GM12891 (cell line): ENCODE results near the gene GJA10.

Experiments used
- PAX5 ChIP-seq: IDR thresholded peaks from 2 replicates; pipeline ENCODE4 v1.6.1; 2011; ENCODE audit warnings: low read length, moderate library complexity, mild to moderate bottlenecking; ENCODE audit not compliant: insufficient read depth, severe bottlenecking
- POLR2A ChIP-seq: IDR thresholded peaks from 2 replicates; pipeline ENCODE4 v1.6.1; 2011; ENCODE audit warnings: low read depth, low read length, control low read depth
- POLR2AphosphoS5 ChIP-seq: IDR thresholded peaks from 2 replicates; pipeline ENCODE4 v1.6.1; 2011; ENCODE audit warnings: low read depth, low read length, control low read depth
- POU2F2 ChIP-seq: IDR thresholded peaks from 2 replicates; pipeline ENCODE4 v1.6.1; 2011; ENCODE audit warnings: low read depth, mild to moderate bottlenecking, control low read depth, low read length, moderate library complexity
- SPI1 ChIP-seq: IDR thresholded peaks from 2 replicates; pipeline ENCODE4 v1.6.1; 2011; ENCODE audit warnings: low read depth, low read length, control low read depth
- TAF1 ChIP-seq: IDR thresholded peaks from 2 replicates; pipeline ENCODE4 v1.6.1; 2011; ENCODE audit warnings: low read depth, low read length, control low read depth

DNA sequence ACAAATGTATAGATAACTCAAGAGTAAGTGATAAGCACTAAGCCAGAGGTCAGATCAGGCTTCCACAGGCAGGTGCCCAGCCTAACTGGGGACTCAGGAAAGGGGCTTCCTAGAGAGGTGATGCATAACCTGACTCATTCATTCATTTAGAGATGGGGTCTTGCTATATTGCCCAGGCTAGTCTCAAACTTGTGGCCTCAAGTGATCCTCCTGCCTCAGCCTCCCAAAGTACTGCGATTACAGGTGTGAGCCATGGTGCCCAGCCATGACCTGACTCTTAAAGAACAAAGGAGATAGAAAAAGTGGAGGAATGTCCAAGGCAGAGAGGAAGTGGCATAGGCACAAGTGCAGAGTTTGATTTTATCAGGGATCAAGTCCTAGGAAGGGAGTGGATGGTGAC, 41.9 kb downstream of the GJA10 start:
- TF ChIP-seq TAF1 = no peak
- TF ChIP-seq POLR2A = no peak
- no peak for TF ChIP-seq POLR2AphosphoS5
- no peak for TF ChIP-seq PAX5
- no peak for TF ChIP-seq SPI1
- TF ChIP-seq POU2F2 = no peak
